GM23338 (cell line): ENCODE results near the gene FCN2. TPM values are rescaled to one million over a fixed set of nuclear protein-coding genes. Genes with fewer than 3 reads are reported as not detected.

Experiments
- ATAC-seq: fragments of 200-7000 bp; cut with Tn5 transposase; 3 replicates; pipeline ENCODE4 v1.9.1; 2020
- DNase-seq: peaks from one replicate; pipeline ENCODE4 v3.0.0-alpha.2; 2015; ENCODE audit warnings: low spot score
- H2AFZ ChIP-seq: fragments of 200-600 bp; sonication (generic); 2 replicates; pipeline ENCODE4 v1.8.0; 2016; ENCODE audit warnings: antibody characterized with exemption, mild to moderate bottlenecking, moderate library complexity
- H3F3A ChIP-seq: fragments of 200-600 bp; sonication (generic); replicated peaks from 2 replicates; pipeline ENCODE4 v1.8.0; 2017; ENCODE audit warnings: antibody characterized with exemption, mixed run types, low read depth
- H3K27ac ChIP-seq: fragments of 200-600 bp; sonication (generic); 2 replicates; pipeline ENCODE4 v1.6.1; 2016; ENCODE audit warnings: low read depth
- H3K27me3 ChIP-seq: fragments of 200-600 bp; sonication (generic); 2 replicates; pipeline ENCODE4 v1.8.0; 2016; ENCODE audit warnings: mild to moderate bottlenecking, mixed run types, moderate library complexity; ENCODE audit not compliant: insufficient read depth
- H3K36me3 ChIP-seq: fragments of 200-600 bp; sonication (generic); 2 replicates; pipeline ENCODE4 v1.8.0; 2016; ENCODE audit warnings: mild to moderate bottlenecking; ENCODE audit not compliant: insufficient read depth
- H3K4me1 ChIP-seq: fragments of 200-600 bp; sonication (generic); 2 replicates; pipeline ENCODE4 v1.8.0; 2016; ENCODE audit warnings: mild to moderate bottlenecking, moderate library complexity; ENCODE audit not compliant: insufficient read depth
- H3K4me2 ChIP-seq: fragments of 200-600 bp; sonication (generic); 2 replicates; pipeline ENCODE4 v1.7.1; 2017; ENCODE audit warnings: mixed run types
- H3K4me3 ChIP-seq: fragments of 200-600 bp; sonication (generic); 2 replicates; pipeline ENCODE4 v1.6.1; 2016; ENCODE audit warnings: mixed run types
- H3K79me2 ChIP-seq: fragments of 200-600 bp; sonication (generic); replicated peaks from 2 replicates; pipeline ENCODE4 v1.8.0; 2017; ENCODE audit warnings: mild to moderate bottlenecking; ENCODE audit not compliant: insufficient read depth
- H3K9me2 ChIP-seq: fragments of 200-600 bp; sonication (generic); 2 replicates; pipeline ENCODE4 v1.8.0; 2017; ENCODE audit not compliant: insufficient read depth
- H4K20me1 ChIP-seq: fragments of 200-600 bp; sonication (generic); replicated peaks from 2 replicates; pipeline ENCODE4 v1.8.0; 2017; ENCODE audit warnings: mild to moderate bottlenecking; ENCODE audit not compliant: insufficient read depth
- H3K27ac Mint-ChIP-seq: 2 replicates; pipeline ENCODE4 v1.8.0; 2020; ENCODE audit warnings: inconsistent platforms, mild to moderate bottlenecking, moderate library complexity, mixed read lengths
- H3K27me3 Mint-ChIP-seq: 3 replicates; pipeline ENCODE4 v1.8.0; 2022; ENCODE audit warnings: low read depth, mild to moderate bottlenecking, moderate library complexity, mixed read lengths, inconsistent platforms; ENCODE audit not compliant: insufficient read depth, poor library complexity
- H3K36me3 Mint-ChIP-seq: 3 replicates; pipeline ENCODE4 v1.8.0; 2021; ENCODE audit warnings: low read depth, mild to moderate bottlenecking, inconsistent platforms, moderate library complexity, mixed read lengths
- H3K4me1 Mint-ChIP-seq: 3 replicates; pipeline ENCODE4 v1.8.0; 2020; ENCODE audit warnings: mild to moderate bottlenecking, inconsistent platforms, mixed read lengths
- H3K4me3 Mint-ChIP-seq: 3 replicates; pipeline ENCODE4 v1.8.0; 2021; ENCODE audit warnings: moderate library complexity, mild to moderate bottlenecking, inconsistent platforms, mixed read lengths
- H3K9me3 Mint-ChIP-seq: 3 replicates; pipeline ENCODE4 v1.8.0; 2020; ENCODE audit warnings: moderate library complexity, mild to moderate bottlenecking, inconsistent platforms, mixed read lengths
- CREB1 ChIP-seq: fragments of 250-450 bp; sonication (Bioruptor Pico); IDR thresholded peaks from 2 replicates; pipeline ENCODE4 v1.5.0; 2020; ENCODE audit warnings: low read depth, mild to moderate bottlenecking, moderate library complexity
- CTCF ChIP-seq, 2 experiments: fragments of 200-600 bp in 1 of 2; sonication (generic) in 1 of 2; conservative IDR thresholded peaks; 2 replicates each; pipeline versions ENCODE4 v1.5.1 to v1.6.1; 2016 to 2017; ENCODE audit warnings: antibody characterized with exemption in 2 of 2, low read depth in 2 of 2, mild to moderate bottlenecking in 2 of 2, moderate library complexity in 1 of 2
- ETS1 ChIP-seq: IDR thresholded peaks from 2 replicates; pipeline ENCODE4 v1.6.1; 2016; ENCODE audit warnings: antibody characterized with exemption
- EZH2 ChIP-seq: fragments of 200-600 bp; sonication (generic); IDR thresholded peaks from one replicate; pipeline ENCODE4 v1.8.0; 2017; ENCODE audit warnings: antibody characterized with exemption, mild to moderate bottlenecking, low read depth; ENCODE audit not compliant: unreplicated experiment
- NANOG ChIP-seq: IDR thresholded peaks from 2 replicates; pipeline ENCODE4 v1.6.1; 2016; ENCODE audit warnings: antibody characterized with exemption, borderline replicate concordance
- POLR2AphosphoS5 ChIP-seq: IDR thresholded peaks from 2 replicates; pipeline ENCODE4 v1.6.1; 2016; ENCODE audit warnings: antibody characterized with exemption, low read depth
- REST ChIP-seq: IDR thresholded peaks from one replicate; pipeline ENCODE4 v1.6.1; 2018; ENCODE audit warnings: antibody characterized with exemption; ENCODE audit not compliant: unreplicated experiment
- STAT1 ChIP-seq: IDR thresholded peaks from one replicate; pipeline ENCODE4 v1.6.1; 2016; ENCODE audit warnings: antibody characterized with exemption; ENCODE audit not compliant: unreplicated experiment
- ZNF114 ChIP-seq: fragments of 250-450 bp; sonication (Bioruptor Pico); IDR thresholded peaks from 2 replicates; pipeline ENCODE4 v1.5.0; 2020; ENCODE audit warnings: mild to moderate bottlenecking, moderate library complexity
- ZNF331 ChIP-seq: fragments of 250-450 bp; sonication (Bioruptor Pico); IDR thresholded peaks from 2 replicates; pipeline ENCODE4 v1.5.0; 2020; ENCODE audit warnings: low read depth, mild to moderate bottlenecking, moderate library complexity
- ZNF462 ChIP-seq: fragments of 250-450 bp; sonication (Bioruptor Pico); IDR thresholded peaks from 2 replicates; pipeline ENCODE4 v1.5.0; 2020; ENCODE audit warnings: mild to moderate bottlenecking, moderate library complexity
- polyA plus RNA-seq: library from polyadenylated mRNA; unstranded; fragments of >200 nt; fragmentation: Nextera tagmentation; extraction: Ambion mirVana; gene quantifications from 2 replicates; pipeline ENCODE4 v1.2.1, GENCODE V29; 2016
- total RNA-seq: library from RNA; depleted of rRNA; stranded (reverse); fragments of >200 nt; shearing (Covaris generic); gene quantifications from 2 replicates; pipeline ENCODE4 v1.2.3, GENCODE V29; 2014

FCN2 gene
- total and polyA plus RNA-seq, 2 experiments from 2014 or later, result not detected

- no peaks in the 10 kb centered on the region for H3K9me2 ChIP-seq
- DNase-seq (no peak), ATAC-seq (no peak)
- H3F3A ChIP-seq, result no peaks in the 10 kb centered on the region
- Mint-ChIP-seq H3K4me3 (no peak overlapping the region), H3K4me1 (no peaks in the 10 kb centered on the region), H3K9me3 (peaks cover 18% of the 10 kb centered on the region), H3K36me3 (peaks cover 8% of the 10 kb centered on the region; the same call in 1 of the 3 replicates), H3K27ac (no peak overlapping the region), H3K27me3 (no peaks in the 10 kb centered on the region)
- no peak overlapping the region for H3K4me2 ChIP-seq
- no peak overlapping the region for H3K4me3 ChIP-seq
- H2AFZ ChIP-seq, result no peak overlapping the region
- TF ChIP-seq EZH2 (no peak), ETS1 (no peak), ZNF114 (CRISPR knock-in tag) (no peak), ZNF462 (CRISPR knock-in tag) (no peak), ZNF331 (CRISPR knock-in tag) (no peak), NANOG (no peak), CREB1 (CRISPR knock-in tag) (no peak), STAT1 (no peak), CTCF (conservative IDR thresholded peaks at IDR 0.05; ENCODE audit: low read depth in 2 of 2) (no peak), POLR2AphosphoS5 (no peak), REST (no peak)
- H4K20me1 ChIP-seq, result no peaks in the 10 kb centered on the region
- H3K27me3 ChIP-seq, result no peaks in the 10 kb centered on the region
- H3K79me2 ChIP-seq, result no peaks in the 10 kb centered on the region
- no peaks in the 10 kb centered on the region for H3K36me3 ChIP-seq
- no peak overlapping the region for H3K27ac ChIP-seq
- no peaks in the 10 kb centered on the region for H3K4me1 ChIP-seq
Measured at GRCh38 chr9:134890155-134890495, 9.5 kb downstream of the FCN2 start.
